ENCODE results near the gene EML4.
"Not testable (repeated sequence)": the region's sequence is repeated elsewhere in the genome, so short reads cannot be mapped to it uniquely, and the experiment has no call there.

Gene EML4

DNA sequence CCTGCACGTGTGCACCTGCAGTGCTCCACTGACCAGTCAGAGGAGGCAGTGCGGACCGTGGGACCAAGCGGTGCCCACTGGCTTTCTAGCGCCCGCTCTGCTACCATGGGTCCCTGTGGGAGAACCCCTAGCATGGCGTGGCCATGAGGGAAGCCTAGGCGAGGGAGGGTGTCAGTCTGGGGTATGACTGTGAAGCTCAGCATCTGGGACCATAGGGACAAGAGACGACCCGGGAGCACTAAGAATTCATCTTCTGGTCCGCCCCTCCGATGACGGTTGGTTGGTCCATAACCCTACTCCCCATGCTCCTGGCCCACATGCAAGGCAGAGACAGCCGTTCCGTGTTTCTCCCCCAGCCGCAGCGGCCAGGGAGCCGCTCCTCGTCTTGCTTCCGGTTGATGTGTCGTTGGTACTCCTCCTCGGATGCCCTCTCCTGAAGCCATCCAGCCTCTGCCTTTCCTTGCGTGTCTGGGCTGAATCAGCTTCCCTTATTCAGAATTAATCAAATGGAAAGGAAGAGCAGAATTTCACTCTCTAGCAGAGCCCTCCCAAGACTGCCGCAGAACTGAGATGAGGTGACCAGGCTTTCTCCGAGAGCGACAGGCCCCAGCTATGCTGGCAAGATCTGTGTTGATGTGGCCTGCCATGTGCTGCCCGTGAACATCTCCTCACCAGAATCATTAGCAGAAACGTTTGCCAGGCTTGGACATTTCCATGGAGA lies 168.9 kb downstream of the EML4 start:
- no peak for ATAC-seq (ENCODE audit: low read depth)
- peaks cover 42% of the 10 kb centered on the region for H3K36me3 Mint-ChIP-seq

DNA sequence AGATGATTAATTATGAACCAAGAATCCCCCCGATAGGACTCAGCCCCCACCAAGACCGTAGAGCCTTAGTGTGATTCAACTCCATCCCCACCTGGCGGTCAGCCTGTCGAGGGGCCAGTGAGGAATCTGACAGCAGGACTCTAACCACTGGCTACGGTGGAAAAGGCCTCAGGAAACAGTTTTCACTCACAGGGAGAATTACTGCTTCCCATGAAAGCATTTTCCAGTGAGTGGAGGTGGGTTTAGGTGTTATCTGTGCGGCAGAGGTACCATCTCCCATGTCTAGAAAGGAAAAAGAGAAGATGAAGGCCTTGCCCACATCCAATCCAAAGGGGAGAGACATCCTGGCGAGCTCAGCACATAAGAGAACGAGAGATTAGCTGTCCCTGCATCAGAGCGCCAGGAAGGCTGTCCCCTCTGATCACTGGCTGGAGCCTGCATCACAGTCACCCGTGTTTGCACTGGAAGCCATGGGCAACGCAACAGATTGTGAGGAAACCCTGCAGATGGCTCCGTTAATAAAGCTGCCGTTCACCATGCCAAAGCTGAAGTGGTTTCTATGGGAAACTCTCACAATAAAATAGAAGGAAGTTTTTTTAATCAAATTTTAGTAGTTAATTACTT lies 169.5 kb downstream of the EML4 start:
- no peak for ATAC-seq (ENCODE audit: low read depth)
- H3K36me3 Mint-ChIP-seq, result peaks cover 40% of the 10 kb centered on the region

More for the DNA sequence above, 168.9 kb downstream of the EML4 start:
- Mint-ChIP-seq H3K9me3 (peaks cover 3% of the 10 kb centered on the region), H3K4me1 (peaks cover 12% of the 10 kb centered on the region), H3K27ac (peak overlapping the region; percentile 78), H3K4me3 (no peak overlapping the region), H3K27me3 (no peaks in the 10 kb centered on the region)
- DNase-seq (ENCODE audit: low spot score in 2 of 2), result no peak

DNA sequence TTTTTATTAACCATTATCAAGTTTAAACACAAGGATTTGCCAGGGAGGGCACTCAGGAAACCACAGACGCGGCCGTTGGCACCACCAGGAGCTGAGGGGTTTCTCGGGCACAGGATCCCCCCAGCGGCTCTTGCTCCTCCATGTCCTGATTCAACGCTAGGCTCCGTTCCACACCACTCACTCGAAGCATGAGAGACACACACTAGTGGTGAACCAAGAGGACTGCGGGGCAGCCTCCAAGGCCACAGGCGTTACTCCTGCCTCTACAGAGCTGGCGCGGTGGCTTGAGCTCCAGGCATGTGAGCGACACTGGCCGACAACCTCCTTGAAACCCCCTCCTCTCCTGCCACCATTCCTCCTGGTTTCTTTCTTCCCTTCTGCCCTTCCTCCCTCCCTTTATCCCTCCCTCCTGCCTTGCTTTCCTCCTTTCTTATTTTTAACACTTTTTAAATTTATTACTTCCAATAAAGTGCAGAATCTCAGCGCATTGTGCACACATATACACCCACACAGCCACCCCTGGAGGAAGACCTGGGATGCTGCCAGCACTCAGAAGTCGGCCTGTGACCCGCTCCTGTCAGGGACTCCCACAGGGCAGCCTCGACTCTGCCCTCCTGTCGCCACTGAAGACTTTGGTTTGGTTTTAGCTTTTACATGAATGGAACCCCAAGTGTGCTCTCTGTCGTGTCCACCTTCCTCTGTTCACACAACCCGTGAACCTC lies 170.2 kb downstream of the EML4 start:
- no peak for DNase-seq (ENCODE audit: low spot score in 2 of 2)
- H3K9me3 Mint-ChIP-seq, result peaks cover 3% of the 10 kb centered on the region
- H3K4me1 Mint-ChIP-seq, result peaks cover 13% of the 10 kb centered on the region
- H3K4me3 Mint-ChIP-seq, result no peak overlapping the region
- peak overlapping the region; percentile 42 for H3K27ac Mint-ChIP-seq
- peaks cover 39% of the 10 kb centered on the region for H3K36me3 Mint-ChIP-seq
- H3K27me3 Mint-ChIP-seq, result no peaks in the 10 kb centered on the region
- no peak for ATAC-seq (ENCODE audit: low read depth)

More for the DNA sequence above, 169.5 kb downstream of the EML4 start:
- Mint-ChIP-seq H3K27ac (peak overlapping the region; percentile 78), H3K27me3 (no peaks in the 10 kb centered on the region), H3K4me1 (peaks cover 13% of the 10 kb centered on the region), H3K4me3 (no peak overlapping the region), H3K9me3 (peaks cover 3% of the 10 kb centered on the region)
- no peak for DNase-seq (ENCODE audit: low spot score in 2 of 2)

- no peaks in the 10 kb centered on the region for H3K27me3 Mint-ChIP-seq
- peak overlapping the region; percentile 69 for H3K27ac Mint-ChIP-seq
- peaks cover 3% of the 10 kb centered on the region for H3K9me3 Mint-ChIP-seq
- peaks cover 13% of the 10 kb centered on the region for H3K4me1 Mint-ChIP-seq
- H3K4me3 Mint-ChIP-seq, result no peak overlapping the region
- no peak for ATAC-seq (ENCODE audit: low read depth)
- no peak for DNase-seq (ENCODE audit: low spot score in 2 of 2)
- H3K36me3 Mint-ChIP-seq, result peaks cover 40% of the 10 kb centered on the region
These were observed 171.1 kb downstream of the EML4 start for GRCh38 chr2:42340045-42340937.

DNA sequence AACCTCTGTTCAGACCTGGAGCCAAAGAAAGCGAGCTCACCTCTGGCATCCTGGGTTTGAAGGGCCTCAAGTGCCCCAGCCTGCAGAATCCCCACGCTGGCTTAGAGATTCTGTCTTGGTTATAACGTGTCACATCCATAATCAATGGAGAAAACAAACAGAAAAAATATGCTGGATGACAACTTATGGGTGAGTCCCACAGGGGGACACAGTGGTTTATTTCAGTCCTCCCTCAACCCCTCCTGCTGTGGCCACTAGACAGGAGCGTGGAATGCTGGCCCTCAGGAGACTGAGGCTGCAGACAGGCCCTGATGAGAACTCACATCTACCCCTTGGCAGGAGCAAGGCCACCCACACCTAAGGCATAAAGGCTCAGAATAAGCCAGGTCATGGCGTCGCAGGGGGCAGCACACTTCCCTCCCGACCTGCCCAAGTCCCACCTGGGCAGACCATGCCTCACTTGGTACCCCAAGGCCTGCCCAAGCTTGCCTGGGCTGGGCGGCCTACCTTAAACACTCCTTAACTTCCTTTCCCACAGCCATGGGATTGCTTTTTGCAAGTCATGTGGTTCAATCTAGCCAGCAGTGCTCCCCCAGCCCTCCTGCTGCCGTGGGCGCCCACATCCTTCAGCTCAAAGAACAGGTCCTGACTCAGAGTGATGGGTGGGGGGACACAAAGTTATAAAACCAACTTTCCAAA lies 171.9 kb downstream of the EML4 start:
- no peak for DNase-seq (ENCODE audit: low spot score in 2 of 2)
- peaks cover 12% of the 10 kb centered on the region for H3K4me1 Mint-ChIP-seq
- H3K27me3 Mint-ChIP-seq, result no peaks in the 10 kb centered on the region
- no peak overlapping the region for H3K4me3 Mint-ChIP-seq
- ATAC-seq (ENCODE audit: low read depth), result no peak
- peaks cover 41% of the 10 kb centered on the region for H3K36me3 Mint-ChIP-seq
- peak overlapping the region; percentile 69 for H3K27ac Mint-ChIP-seq
- peaks cover 3% of the 10 kb centered on the region for H3K9me3 Mint-ChIP-seq

DNA sequence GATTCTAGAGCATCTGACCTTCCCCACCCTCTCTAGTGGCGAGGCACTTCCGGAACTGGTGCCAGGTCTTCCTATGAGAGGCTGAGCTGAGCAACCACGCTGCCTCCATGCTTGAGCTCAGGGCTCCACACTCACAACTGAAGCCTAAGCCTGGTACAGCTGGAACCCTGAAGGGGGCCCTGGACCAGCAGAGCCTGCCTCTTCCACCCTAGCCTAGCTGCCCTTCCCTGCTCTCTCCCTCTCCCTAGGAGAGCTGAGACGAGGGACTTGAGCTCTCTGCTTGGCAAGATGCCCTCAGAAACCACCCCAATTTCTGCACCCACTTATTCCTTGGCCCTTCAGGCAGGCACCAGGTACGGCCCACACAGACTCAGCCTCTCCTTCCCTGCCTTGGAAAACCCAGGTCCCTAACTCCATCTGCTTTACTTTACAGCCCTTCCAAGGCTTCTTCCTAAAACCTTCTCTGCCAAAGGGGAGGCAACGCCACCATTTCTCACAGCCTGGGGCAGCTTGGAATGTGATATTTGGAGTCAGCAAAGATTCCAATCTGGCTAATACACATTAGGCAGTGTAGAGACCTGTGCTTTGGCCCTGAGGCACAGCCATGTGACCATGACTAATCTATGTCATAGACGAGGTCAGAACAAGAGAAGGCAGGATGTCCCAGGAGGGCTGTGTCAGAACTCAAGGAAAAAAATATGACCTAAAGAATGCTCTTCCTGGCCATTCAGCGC lies 173.1 kb downstream of the EML4 start:
- peaks cover 3% of the 10 kb centered on the region for H3K9me3 Mint-ChIP-seq
- H3K4me3 Mint-ChIP-seq, result no peak overlapping the region
- peak overlapping the region; percentile 32 for H3K27ac Mint-ChIP-seq
- H3K36me3 Mint-ChIP-seq, result peaks cover 35% of the 10 kb centered on the region
- peaks cover 11% of the 10 kb centered on the region for H3K4me1 Mint-ChIP-seq
- DNase-seq (ENCODE audit: low spot score in 2 of 2) (no peak), ATAC-seq (ENCODE audit: low read depth) (no peak)
- no peaks in the 10 kb centered on the region for H3K27me3 Mint-ChIP-seq

DNA sequence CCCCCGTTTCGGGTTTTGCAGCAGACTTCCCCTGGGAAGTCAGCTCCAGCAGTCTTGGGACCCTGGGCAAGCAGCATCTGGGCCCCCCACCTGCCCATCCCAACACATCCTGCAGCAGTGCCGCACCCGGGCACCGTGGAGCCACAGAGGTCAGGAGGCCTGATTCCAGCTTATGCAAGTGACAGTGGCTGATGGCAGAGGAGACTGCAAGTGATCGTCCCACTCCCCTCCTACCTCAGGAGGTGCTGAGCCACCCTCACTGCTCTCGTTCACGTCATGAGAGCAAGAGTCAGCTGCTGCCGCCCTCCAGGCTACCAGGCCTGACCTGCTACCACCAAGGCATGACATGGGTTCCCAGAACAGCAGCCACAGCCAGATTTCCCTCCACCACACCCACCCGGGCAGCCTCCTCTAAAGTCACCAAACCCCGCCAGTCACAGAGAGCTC lies 173.7 kb downstream of the EML4 start:
- peaks cover 11% of the 10 kb centered on the region for H3K4me1 Mint-ChIP-seq
- H3K9me3 Mint-ChIP-seq, result peaks cover 2% of the 10 kb centered on the region
- ATAC-seq (ENCODE audit: low read depth) (no peak), DNase-seq (ENCODE audit: low spot score in 2 of 2) (no peak)
- H3K4me3 Mint-ChIP-seq, result no peak overlapping the region
- H3K27ac Mint-ChIP-seq, result peak overlapping the region; percentile 58
- peaks cover 31% of the 10 kb centered on the region for H3K36me3 Mint-ChIP-seq
- no peaks in the 10 kb centered on the region for H3K27me3 Mint-ChIP-seq

DNA sequence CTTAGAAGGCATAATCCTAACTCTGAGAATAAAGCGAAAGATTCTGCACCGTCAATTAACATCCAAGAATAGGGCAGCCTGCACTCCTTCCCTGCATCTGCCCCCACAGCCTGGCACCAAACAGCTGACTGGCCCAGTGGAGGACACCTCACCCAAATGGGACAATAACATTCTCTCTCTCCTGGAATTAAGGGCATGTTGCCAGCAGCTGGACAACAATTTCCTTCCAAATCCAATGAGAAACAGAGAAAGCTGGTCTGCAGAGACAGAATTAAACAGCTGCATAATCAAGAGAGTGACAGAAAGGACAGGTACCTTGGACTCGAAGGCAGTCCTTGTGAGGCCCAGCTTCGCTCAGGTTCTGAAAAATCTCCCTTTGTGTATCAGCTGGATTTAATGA lies 176.8 kb downstream of the EML4 start:
- Mint-ChIP-seq H3K4me1 (peaks cover 5% of the 10 kb centered on the region), H3K9me3 (no peaks in the 10 kb centered on the region), H3K36me3 (peaks cover 26% of the 10 kb centered on the region), H3K4me3 (no peak overlapping the region), H3K27ac (no peak overlapping the region), H3K27me3 (no peaks in the 10 kb centered on the region)
- no peak for DNase-seq (ENCODE audit: low spot score in 2 of 2)
- no peak for ATAC-seq (ENCODE audit: low read depth)

GRCh38 chr2:42346856-42347255 lies 177.7 kb downstream of the EML4 start:
- DNase-seq (ENCODE audit: low spot score in 2 of 2); H3K4me1 Mint-ChIP-seq; H3K9me3 Mint-ChIP-seq; H3K27ac Mint-ChIP-seq; ATAC-seq (ENCODE audit: low read depth); H3K27me3 Mint-ChIP-seq; H3K4me3 Mint-ChIP-seq: not testable (repeated sequence)
- peaks cover 26% of the 10 kb centered on the region for H3K36me3 Mint-ChIP-seq

DNA sequence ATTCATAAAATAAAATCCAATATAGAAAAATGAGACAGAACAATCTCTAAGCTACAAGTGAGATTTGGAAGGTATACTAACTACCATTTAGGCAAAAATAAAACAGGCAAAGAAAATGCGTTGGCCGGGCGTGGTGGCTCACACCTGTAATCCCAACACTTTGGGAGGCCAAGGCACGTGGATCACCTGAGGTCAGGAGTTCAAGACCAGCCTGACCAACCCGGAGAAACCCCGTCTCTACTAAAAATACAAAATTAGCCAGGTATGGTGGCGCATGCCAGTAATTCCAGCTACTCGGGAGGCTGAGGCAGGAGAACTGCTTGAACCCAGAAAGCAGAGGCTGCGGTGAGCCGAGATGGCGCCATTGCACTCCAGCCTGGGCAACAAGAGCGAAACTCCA lies 178.4 kb downstream of the EML4 start:
- not testable (repeated sequence) for H3K9me3 Mint-ChIP-seq; DNase-seq (ENCODE audit: low spot score in 2 of 2); H3K27ac Mint-ChIP-seq; H3K4me3 Mint-ChIP-seq; ATAC-seq (ENCODE audit: low read depth); H3K4me1 Mint-ChIP-seq; H3K27me3 Mint-ChIP-seq
- H3K36me3 Mint-ChIP-seq, result peaks cover 29% of the 10 kb centered on the region

DNA sequence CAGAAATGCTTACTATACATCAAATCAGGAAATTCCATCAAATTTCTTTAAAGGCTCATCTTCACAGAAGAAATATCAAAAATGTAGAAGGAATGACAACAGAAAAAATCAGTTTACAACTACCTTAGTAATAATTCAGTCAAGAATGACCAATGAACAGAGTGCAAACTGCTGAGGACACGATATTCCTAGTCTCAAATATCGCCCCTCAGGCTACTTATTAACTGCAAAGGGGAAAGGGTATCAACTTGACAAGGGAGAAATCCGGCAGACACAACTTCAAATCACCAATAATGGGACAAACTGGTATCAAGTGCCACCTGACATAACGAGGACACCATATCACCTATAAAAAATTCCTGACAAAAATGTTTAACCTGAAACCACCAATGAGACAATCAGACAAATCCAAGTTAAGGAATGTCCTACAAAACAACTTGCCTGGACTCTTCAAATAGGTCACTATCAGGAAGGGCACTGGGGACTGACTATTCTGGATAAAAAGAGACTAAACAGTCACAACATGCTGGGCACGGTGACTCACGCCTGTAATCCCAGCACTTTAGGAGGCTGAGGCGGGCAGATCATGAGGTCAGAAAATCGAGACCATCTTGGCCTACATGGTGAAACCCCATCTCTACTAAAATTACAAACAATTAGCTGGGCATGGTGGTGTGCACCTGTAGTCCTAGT lies 179.1 kb downstream of the EML4 start:
- no peak for ATAC-seq (ENCODE audit: low read depth)
- no peaks in the 10 kb centered on the region for H3K27me3 Mint-ChIP-seq
- H3K27ac Mint-ChIP-seq, result no peak overlapping the region
- peaks cover 31% of the 10 kb centered on the region for H3K36me3 Mint-ChIP-seq
- H3K4me1 Mint-ChIP-seq, result no peaks in the 10 kb centered on the region
- no peak for DNase-seq (ENCODE audit: low spot score in 2 of 2)
- no peaks in the 10 kb centered on the region for H3K9me3 Mint-ChIP-seq
- H3K4me3 Mint-ChIP-seq, result no peak overlapping the region

DNA sequence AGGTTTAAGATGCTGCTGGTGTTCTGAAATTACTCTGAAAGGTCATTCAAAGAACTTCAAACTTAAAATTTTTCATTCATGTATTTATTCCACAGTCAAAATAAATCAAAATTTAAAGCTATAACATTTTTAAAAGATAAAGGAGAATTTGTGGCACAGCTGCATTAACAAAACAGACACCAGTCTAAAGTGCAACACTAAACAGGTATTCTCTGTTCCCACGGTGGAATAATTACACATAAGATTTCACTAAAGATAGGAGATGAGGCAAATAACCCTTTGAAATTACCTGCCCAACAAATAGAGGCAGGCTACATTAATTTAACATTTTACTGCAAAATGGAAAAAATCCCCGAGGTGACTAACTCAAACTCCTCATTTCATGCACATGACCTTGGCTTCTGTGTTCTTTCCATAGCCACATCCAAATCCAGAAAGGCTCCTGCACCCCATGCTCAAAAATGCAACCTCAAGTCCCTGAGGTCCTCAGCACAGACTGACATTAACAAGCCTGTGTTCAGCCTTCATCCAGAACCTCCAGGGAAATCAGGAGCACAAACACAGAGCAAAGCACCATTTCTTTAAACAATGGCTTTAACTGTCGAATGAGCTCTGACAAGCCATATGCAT lies 181.4 kb downstream of the EML4 start:
- Mint-ChIP-seq H3K4me3 (no peak overlapping the region), H3K27me3 (no peaks in the 10 kb centered on the region), H3K36me3 (peaks cover 23% of the 10 kb centered on the region), H3K27ac (no peak overlapping the region), H3K4me1 (peaks cover 11% of the 10 kb centered on the region), H3K9me3 (no peaks in the 10 kb centered on the region)
- no peak for DNase-seq (ENCODE audit: low spot score in 2 of 2)
- no peak for ATAC-seq (ENCODE audit: low read depth)
